K562 (cell line): ENCODE results near the gene NARF. TPM values are rescaled to one million over a fixed set of nuclear protein-coding genes. Genes with fewer than 3 reads are reported as not detected.

Experiments used
- ATAC-seq: fragments of 200-7000 bp; cut with Tn5 transposase; 3 replicates; pipeline ENCODE4 v1.9.1; 2020; ENCODE audit warnings: moderate library complexity
- BruUV-seq: library from RNA; stranded (reverse); fragments of 400-500 nt; replicated peaks from 2 replicates; lab custom pipeline; 2021; lab: Mats Ljungman, UMichigan
- CTCF ChIA-PET: fragments of 300-600 bp; formaldehyde crosslinking; extraction: SDS; loops from one replicate; lab custom pipeline; 2021; ENCODE audit warnings: low intra/inter-chr PET ratio; lab: Yijun Ruan, JAX
- POLR2A ChIA-PET: fragments of 300-600, 350-650 bp; sonication (Branson Sonifier 250); formaldehyde crosslinking; extraction: SDS; loops from one replicate; lab custom pipeline; 2021; ENCODE audit warnings: antibody characterized with exemption, inconsistent platforms; lab: Yijun Ruan, JAX
- DNase-seq, 4 experiments: peaks; one replicate each; pipeline versions ENCODE4 v3.0.0 to v3.0.0-alpha.2; 2011 to 2018; ENCODE audit warnings: low spot score in 3 of 4, mixed read lengths in 3 of 4; ENCODE audit errors: extremely low read depth in 1 of 4
- FAIRE-seq: peaks from 2 replicates; lab custom pipeline; 2011; peaks lifted over from hg19 to GRCh38; lab: Jason Lieb, UNC
- H2AFZ ChIP-seq: 2 replicates; pipeline ENCODE4 v1.6.0; 2011; ENCODE audit warnings: low read depth, low read length, control low read depth, inconsistent platforms
- H3K27ac ChIP-seq: fragments of 200-600 bp; 3 replicates; pipeline ENCODE4 v1.8.0; 2011; ENCODE audit warnings: low read depth, mild to moderate bottlenecking, control low read depth, inconsistent platforms, low read length, moderate library complexity, mixed read lengths; ENCODE audit errors: extremely low read depth
- H3K27me3 ChIP-seq, 2 experiments: fragments of 300-600 bp in 1 of 2; 2 replicates in 1 of 2; 3 replicates in 1 of 2; pipeline versions ENCODE4 v1.6.0 to v1.8.0; 2011; ENCODE audit warnings: inconsistent platforms in 2 of 2, low read length in 2 of 2, mild to moderate bottlenecking in 1 of 2, mixed read lengths in 1 of 2, moderate library complexity in 1 of 2; ENCODE audit not compliant: control insufficient read depth in 2 of 2, insufficient read depth in 2 of 2
- H3K36me3 ChIP-seq: fragments of 300-600 bp; 3 replicates; pipeline ENCODE4 v1.8.0; 2011; ENCODE audit warnings: mild to moderate bottlenecking, low read length, inconsistent platforms; ENCODE audit not compliant: control insufficient read depth, insufficient read depth
- H3K4me1 ChIP-seq, 2 experiments: fragments of 200-600 bp in 1 of 2; replicated peaks in 1 of 2; 2 replicates in 1 of 2; 3 replicates in 1 of 2; pipeline versions ENCODE4 v1.5.1 to v1.8.0; 2011; ENCODE audit warnings: inconsistent platforms in 2 of 2, low read length in 2 of 2, mild to moderate bottlenecking in 1 of 2, mixed read lengths in 1 of 2, moderate library complexity in 1 of 2; ENCODE audit not compliant: control insufficient read depth in 2 of 2, insufficient read depth in 2 of 2
- H3K4me2 ChIP-seq: 2 replicates; pipeline ENCODE4 v1.6.1; 2011; ENCODE audit warnings: low read length, control low read depth, inconsistent platforms, mixed read lengths; ENCODE audit not compliant: insufficient read depth
- H3K4me3 ChIP-seq: fragments of 200-600 bp; sonication (generic), shearing (Covaris generic); 2 replicates; pipeline ENCODE4 v1.5.1; 2016; ENCODE audit warnings: control low read depth, inconsistent platforms
- H3K79me2 ChIP-seq: fragments of 200-600 bp; 3 replicates; pipeline ENCODE4 v1.8.0; 2011; ENCODE audit warnings: low read length, inconsistent platforms; ENCODE audit not compliant: control insufficient read depth, insufficient read depth
- H3K9ac ChIP-seq, 2 experiments: 2 replicates each; pipeline versions ENCODE4 v1.6.0 to v1.6.1; 2011; ENCODE audit warnings: low read depth in 2 of 2, low read length in 2 of 2, control low read depth in 1 of 2, inconsistent platforms in 1 of 2, mild to moderate bottlenecking in 1 of 2, mixed read lengths in 1 of 2; ENCODE audit not compliant: insufficient read depth in 1 of 2
- H3K9me1 ChIP-seq: one replicate; pipeline ENCODE4 v1.6.0; 2011; ENCODE audit warnings: inconsistent platforms, mild to moderate bottlenecking, low read length, moderate library complexity; ENCODE audit not compliant: control insufficient read depth, insufficient read depth
- H3K9me3 ChIP-seq: replicated peaks from 2 replicates; pipeline ENCODE4 v1.5.1; 2011; ENCODE audit warnings: low read depth, low read length, inconsistent platforms; ENCODE audit not compliant: control insufficient read depth, insufficient read depth
- H4K20me1 ChIP-seq: replicated peaks from 2 replicates; pipeline ENCODE4 v1.6.1; 2011; ENCODE audit warnings: low read length, inconsistent platforms, mixed read lengths; ENCODE audit not compliant: control insufficient read depth, insufficient read depth
- BHLHE40 ChIP-seq: IDR thresholded peaks from 2 replicates; pipeline ENCODE4 v1.6.1; 2011; ENCODE audit warnings: low read length, improper control_type of control experiment
- GABPA ChIP-seq: fragments of 200-800 bp; sonication (Bioruptor generic); conservative IDR thresholded peaks from 2 replicates; pipeline ENCODE4 v1.6.1; 2016; ENCODE audit warnings: low read depth, missing genetic modification characterization, missing compliant biosample characterization
- MEIS2 ChIP-seq: fragments of 450-650 bp; IDR thresholded peaks from 2 replicates; pipeline ENCODE4 v1.6.1; 2014; ENCODE audit warnings: mild to moderate bottlenecking; ENCODE audit not compliant: partially characterized antibody
- NR2C1 ChIP-seq, 2 experiments: fragments of 450-650 bp; IDR thresholded peaks; 2 replicates each; pipeline ENCODE4 v1.6.1; 2017; ENCODE audit warnings: mild to moderate bottlenecking in 2 of 2, antibody characterized with exemption in 1 of 2, inconsistent platforms in 1 of 2, missing compliant biosample characterization in 1 of 2, missing genetic modification characterization in 1 of 2
- POLR2G ChIP-seq: fragments of 200-400 bp; formaldehyde crosslinking; IDR thresholded peaks from 2 replicates; pipeline ENCODE4 v1.6.1; 2017; ENCODE audit warnings: low read depth, mild to moderate bottlenecking, antibody characterized with exemption, low read length, moderate library complexity
- RBFOX2 ChIP-seq: fragments of 200-400 bp; formaldehyde crosslinking; IDR thresholded peaks from 2 replicates; pipeline ENCODE4 v1.6.1; 2017; ENCODE audit warnings: low read depth, mild to moderate bottlenecking, low read length, moderate library complexity
- ZNF561 ChIP-seq: fragments of 450-650 bp; formaldehyde crosslinking; conservative IDR thresholded peaks from 2 replicates; pipeline ENCODE4 v1.4.0; 2020; ENCODE audit warnings: mild to moderate bottlenecking, moderate library complexity
- WGBS: fragments of 100-300 bp; shearing (Covaris generic); methylation state at CpG from one replicate; pipeline ENCODE4 v1.1.6; 2016; ENCODE audit warnings: low coverage, mixed read lengths; ENCODE audit not compliant: insufficient coverage; ENCODE audit errors: missing lambda C conversion rate; 5-methylcytosine and 5-hydroxymethylcytosine counted together
- in situ Hi-C: fragments of 300-500 bp; cut with MboI; formaldehyde crosslinking; loops from 4 replicates; pipeline ENCODE4 v1.15.0; 2018; ENCODE audit warnings: inconsistent platforms, mixed read lengths
- intact Hi-C: fragments of 100-400 bp; cut with micrococcal nuclease; formaldehyde crosslinking; loops from 2 replicates; pipeline ENCODE4 v1.14.2; 2022
- polyA plus RNA-seq, 8 experiments: library from polyadenylated mRNA; depleted of rRNA in 4 of 8; stranded (reverse) in 5 of 8; unstranded in 3 of 8; fragments of >200 nt; fragmentation: Nextera tagmentation in 2 of 8; fragmentation: Illumina TruSeq in 1 of 8; extraction: Ambion mirVana in 2 of 8; extraction: Trizol in 1 of 8; gene quantifications; 2 replicates each; pipeline versions ENCODE4 v1.2.1 to v1.2.3, GENCODE V29; 2011 to 2014; ENCODE audit warnings: inconsistent platforms in 1 of 8, missing spikeins in 1 of 8
- total RNA-seq, 7 experiments: library from RNA; depleted of rRNA in 6 of 7; stranded (reverse); fragments of >200 nt in 6 of 7; fragmentation: Illumina TruSeq in 2 of 7; extraction: Trizol in 2 of 7; gene quantifications; 2 replicates each; pipeline versions ENCODE4 v1.2.1 to v1.2.3, GENCODE V29; 2011 to 2021; ENCODE audit warnings: low replicate concordance in 1 of 7
- TF ChIP-seq, protein P1 (sequence below): sonication (generic); formaldehyde crosslinking; IDR thresholded peaks from 2 replicates; pipeline ENCODE4 v1.8.0; 2022; ENCODE audit warnings: mild to moderate bottlenecking, missing genetic modification reagents, borderline replicate concordance
- TF ChIP-seq, protein P2 (sequence below): fragments of 450-650 bp; conservative IDR thresholded peaks from 2 replicates; pipeline ENCODE4 v1.6.1; 2016; ENCODE audit warnings: missing genetic modification characterization, low read depth, mild to moderate bottlenecking, control low read depth, missing compliant biosample characterization

Gene NARF
- total and polyA plus RNA-seq, 9 of the 15 experiments (the other 6 are each of a cell fraction or from before 2014, with no cell fraction given) = 60.4 to 423 (median 132) TPM

DNA sequence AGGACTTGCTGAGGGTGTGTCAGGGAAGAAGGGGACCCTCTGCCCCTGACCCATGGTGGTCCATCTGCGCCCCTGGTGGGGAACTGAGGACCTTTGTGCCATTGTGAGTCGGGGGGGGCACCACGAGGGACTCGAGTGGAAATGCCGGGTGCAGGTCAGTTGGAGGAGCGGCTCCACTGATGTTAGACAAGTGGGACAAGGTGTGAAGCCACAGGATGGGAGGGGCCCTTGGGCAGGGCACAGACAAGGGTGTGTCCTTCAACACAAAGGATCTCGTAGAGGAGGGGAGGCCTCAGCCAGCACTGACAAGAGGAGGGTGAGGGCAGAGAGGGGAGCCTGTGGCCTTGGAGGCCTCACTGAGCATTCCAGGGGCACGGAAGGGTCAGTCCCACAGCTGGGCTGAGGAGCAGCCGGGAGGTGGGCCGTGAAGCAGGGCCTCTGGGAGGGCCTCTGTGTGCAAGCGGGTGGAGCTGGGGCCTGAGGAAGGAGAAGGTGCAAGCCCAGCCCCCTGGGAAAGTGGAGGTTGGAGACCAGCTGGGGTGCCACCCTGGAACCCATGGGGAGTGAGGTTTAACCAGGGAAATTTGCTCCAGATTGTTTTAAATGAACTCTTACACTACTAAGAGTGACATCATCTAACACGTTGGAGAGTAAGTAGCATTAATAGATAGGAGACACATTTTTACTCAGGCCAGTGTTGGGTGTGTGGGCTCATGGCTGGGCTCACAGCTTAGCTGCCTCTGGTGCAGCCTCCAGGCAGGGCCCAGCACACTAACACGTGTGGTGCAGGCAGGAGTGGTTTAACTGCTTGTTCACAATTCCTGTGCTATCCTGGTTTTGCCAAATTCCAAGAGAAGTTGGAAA, 27.9 kb downstream of the NARF start:
- Histone ChIP-seq H3K4me2 (no peak overlapping the region), H3K79me2 (no peaks in the 10 kb centered on the region), H3K36me3 (peaks cover 74% of the 10 kb centered on the region), H3K9me1 (peaks cover 4% of the 10 kb centered on the region), H3K9me3 (no peaks in the 10 kb centered on the region), H3K4me3 (no peak overlapping the region), H4K20me1 (no peaks in the 10 kb centered on the region), H2AFZ (no peak overlapping the region), H3K4me1 (peaks cover 0 to 28% of the 10 kb centered on the region in 2 experiments; a peak in 1 of 5 replicates), H3K27me3 (no peaks in the 10 kb centered on the region), H3K9ac (0 out of 4 replicates have a peak overlapping the region, but pooled peaks of 1 of the 2 experiments have one; percentile 21), H3K27ac (no peak overlapping the region)
- 83% methylated on average over 12 of the region's 13 CpGs for WGBS
- in situ Hi-C loops = no loop called here
- ATAC-seq (no peak), DNase-seq (no peak), FAIRE-seq (no peak)
- intact Hi-C loops = no loop called here
- ChIA-PET CTCF (no interaction called here), POLR2A (no interaction called here)
- 0 out of 2 replicates have a peak, but pooled peaks have one; percentile 11 for TF ChIP-seq RBFOX2
- no peak for TF ChIP-seq MEIS2
- TF ChIP-seq POLR2G = peak; percentile 59
- no TSS peak for BruUV-seq

DNA sequence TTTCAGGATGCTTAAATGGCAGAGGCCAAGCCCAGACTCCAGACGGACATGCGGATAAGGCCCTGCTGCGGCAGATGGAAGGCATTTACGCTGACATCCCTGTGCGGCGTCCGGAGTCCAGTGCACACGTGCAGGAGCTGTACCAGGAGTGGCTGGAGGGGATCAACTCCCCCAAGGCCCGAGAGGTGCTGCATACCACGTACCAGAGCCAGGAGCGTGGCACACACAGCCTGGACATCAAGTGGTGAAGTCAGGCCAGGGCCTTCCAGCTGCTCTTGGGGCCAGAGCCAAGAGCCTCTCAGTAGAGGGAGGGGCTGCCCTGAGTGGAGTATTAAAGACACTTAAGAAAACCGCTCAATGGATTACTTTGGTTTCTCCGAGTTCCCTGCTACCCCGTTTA, 29.4 kb downstream of the NARF start:
- H2AFZ ChIP-seq = no peak overlapping the region
- no peak overlapping the region for H3K27ac ChIP-seq
- POLR2A ChIA-PET = interaction anchor here (0.6 to 1.3 kb wide), 4 partner anchors 9 to 116 kb away, joined by 3 read pairs; no protein-coding TSS in a partner anchor
- BruUV-seq = no TSS peak
- peaks cover 4% of the 10 kb centered on the region for H3K9me1 ChIP-seq
- no peaks in the 10 kb centered on the region for H3K9me3 ChIP-seq
- no peaks in the 10 kb centered on the region for H4K20me1 ChIP-seq
- FAIRE-seq (no peak), ATAC-seq (no peak; the same call in 2 of the 3 replicates), DNase-seq (no peak)
- H3K79me2 ChIP-seq = no peaks in the 10 kb centered on the region
- H3K4me1 ChIP-seq = peaks cover 0 to 31% of the 10 kb centered on the region in 2 experiments; a peak in 2 of 5 replicates
- 81% methylated on average over 14 of the region's 14 CpGs for WGBS
- peaks cover 60% of the 10 kb centered on the region for H3K36me3 ChIP-seq
- no peak overlapping the region for H3K4me2 ChIP-seq
- no peak overlapping the region for H3K4me3 ChIP-seq
- no peaks in the 10 kb centered on the region for H3K27me3 ChIP-seq
- H3K9ac ChIP-seq = no peak overlapping the region
- intact Hi-C loops = no loop called here
- CTCF ChIA-PET = no interaction called here
- in situ Hi-C loops = no loop called here
- no peak for TF ChIP-seq NR2C1 (IDR thresholded peaks at IDR 0.05)
- no peak for TF ChIP-seq NR2C1 (tag; IDR thresholded peaks at IDR 0.05)
- TF ChIP-seq, protein P1, sequence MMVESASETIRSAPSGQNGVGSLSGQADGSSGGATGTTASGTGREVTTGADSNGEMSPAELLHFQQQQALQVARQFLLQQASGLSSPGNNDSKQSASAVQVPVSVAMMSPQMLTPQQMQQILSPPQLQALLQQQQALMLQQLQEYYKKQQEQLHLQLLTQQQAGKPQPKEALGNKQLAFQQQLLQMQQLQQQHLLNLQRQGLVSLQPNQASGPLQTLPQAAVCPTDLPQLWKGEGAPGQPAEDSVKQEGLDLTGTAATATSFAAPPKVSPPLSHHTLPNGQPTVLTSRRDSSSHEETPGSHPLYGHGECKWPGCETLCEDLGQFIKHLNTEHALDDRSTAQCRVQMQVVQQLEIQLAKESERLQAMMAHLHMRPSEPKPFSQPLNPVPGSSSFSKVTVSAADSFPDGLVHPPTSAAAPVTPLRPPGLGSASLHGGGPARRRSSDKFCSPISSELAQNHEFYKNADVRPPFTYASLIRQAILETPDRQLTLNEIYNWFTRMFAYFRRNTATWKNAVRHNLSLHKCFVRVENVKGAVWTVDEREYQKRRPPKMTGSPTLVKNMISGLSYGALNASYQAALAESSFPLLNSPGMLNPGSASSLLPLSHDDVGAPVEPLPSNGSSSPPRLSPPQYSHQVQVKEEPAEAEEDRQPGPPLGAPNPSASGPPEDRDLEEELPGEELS (CRISPR knock-in tag) = no peak
- TF ChIP-seq, protein P2, sequence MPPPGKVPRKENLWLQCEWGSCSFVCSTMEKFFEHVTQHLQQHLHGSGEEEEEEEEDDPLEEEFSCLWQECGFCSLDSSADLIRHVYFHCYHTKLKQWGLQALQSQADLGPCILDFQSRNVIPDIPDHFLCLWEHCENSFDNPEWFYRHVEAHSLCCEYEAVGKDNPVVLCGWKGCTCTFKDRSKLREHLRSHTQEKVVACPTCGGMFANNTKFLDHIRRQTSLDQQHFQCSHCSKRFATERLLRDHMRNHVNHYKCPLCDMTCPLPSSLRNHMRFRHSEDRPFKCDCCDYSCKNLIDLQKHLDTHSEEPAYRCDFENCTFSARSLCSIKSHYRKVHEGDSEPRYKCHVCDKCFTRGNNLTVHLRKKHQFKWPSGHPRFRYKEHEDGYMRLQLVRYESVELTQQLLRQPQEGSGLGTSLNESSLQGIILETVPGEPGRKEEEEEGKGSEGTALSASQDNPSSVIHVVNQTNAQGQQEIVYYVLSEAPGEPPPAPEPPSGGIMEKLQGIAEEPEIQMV = no peak
- TF ChIP-seq GABPA (tag) = no peak
- TF ChIP-seq BHLHE40 = no peak
- TF ChIP-seq ZNF561 (CRISPR knock-in tag) = no peak
